RCC 7860 (cell line): ENCODE measurements around the gene UBE2Z.
"Not testable (repeated sequence)": the region's sequence is repeated elsewhere in the genome, so short reads cannot be mapped to it uniquely, and the experiment has no call there.

Experiments
- DNase-seq: peaks from one replicate; pipeline ENCODE4 v3.0.0-alpha.2; 2015; ENCODE audit warnings: low spot score
- FAIRE-seq: peaks from 2 replicates; lab custom pipeline; 2012; peaks lifted over from hg19 to GRCh38; lab: Jason Lieb, UNC

Gene UBE2Z

DNA sequence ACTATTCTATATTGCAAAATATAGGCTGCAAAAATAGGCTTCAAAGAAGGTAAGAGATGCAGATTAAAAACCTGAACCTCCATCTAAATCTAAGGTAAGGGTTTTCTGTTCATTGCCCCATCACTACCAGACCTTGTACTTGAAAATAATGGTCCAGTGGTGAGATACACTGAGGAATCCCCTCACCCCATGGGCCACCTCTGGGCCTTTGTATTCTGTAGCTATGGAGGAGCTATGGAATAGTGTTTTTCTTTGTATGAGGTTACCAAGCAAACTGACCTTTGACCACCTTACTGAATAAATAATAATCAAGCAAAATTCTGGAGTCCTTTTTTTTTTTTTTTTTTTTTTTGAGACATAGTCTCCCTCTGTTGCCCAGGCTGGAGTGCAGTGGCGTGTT lies 4.8 kb upstream of the UBE2Z start:
- no peak for DNase-seq
- FAIRE-seq: no peak

DNA sequence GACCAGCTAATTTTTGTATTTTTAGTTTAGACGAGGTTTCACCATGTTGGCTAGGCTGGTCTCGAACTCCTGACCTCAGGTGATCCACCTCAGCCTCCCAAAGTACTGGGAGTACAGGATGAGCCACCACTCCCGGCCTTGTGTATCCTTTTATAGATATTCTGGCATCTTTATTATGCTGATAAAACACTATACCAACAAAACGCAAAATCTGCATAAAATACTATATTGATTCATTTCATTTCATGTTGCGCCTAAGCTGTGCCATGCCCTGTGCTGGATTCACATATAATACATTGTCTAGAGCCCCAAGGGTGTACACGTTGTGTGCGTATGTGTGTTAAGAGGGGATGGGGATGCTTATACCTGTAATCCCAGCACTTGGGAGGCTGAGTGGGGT lies 3.8 kb upstream of the UBE2Z start:
- FAIRE-seq (no peak), DNase-seq (no peak)

DNA sequence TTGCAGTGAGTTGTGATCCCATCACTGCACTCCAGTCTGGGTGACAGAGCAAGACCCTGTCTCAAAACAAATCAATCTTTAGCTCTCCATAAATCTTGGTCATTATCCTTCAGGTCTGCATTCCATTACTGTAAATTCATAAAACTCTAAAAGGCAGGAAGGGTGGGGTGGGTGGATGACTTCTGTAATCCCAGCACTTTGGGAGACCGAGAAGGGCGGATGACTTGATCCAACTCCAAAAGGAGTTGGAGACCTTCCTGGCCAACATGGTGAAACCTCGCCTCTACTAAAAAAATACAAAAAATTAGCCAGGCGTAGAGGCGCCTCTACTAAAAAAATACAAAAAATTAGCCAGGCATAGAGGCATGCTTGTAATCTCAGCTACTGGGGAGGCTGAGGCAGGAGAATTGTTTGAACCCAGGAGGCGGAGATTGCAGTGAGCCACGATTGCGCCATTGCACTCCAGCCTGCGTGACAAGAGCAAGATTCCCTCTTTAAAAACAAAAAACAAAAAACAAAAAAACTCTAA lies 2.2 kb upstream of the UBE2Z start:
- DNase-seq (no peak), FAIRE-seq (no peak)

DNA sequence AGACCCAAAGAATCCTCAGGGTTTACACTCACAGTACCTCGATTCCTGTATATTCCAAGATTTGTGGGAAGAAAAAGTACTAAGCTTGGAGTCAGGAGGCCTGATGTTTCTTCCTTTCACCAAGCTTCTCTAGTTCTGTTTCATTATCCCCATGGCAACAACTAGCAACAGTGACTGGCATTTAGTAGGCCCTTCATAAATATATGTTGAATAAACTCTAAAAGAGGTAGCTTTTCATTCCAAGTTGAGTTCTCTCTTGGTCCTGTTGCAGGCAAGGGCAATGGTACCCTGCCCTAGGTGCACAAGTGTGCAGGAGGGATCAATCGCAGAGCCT lies 527 bp upstream of the UBE2Z start:
- FAIRE-seq (no peak), DNase-seq (peak; percentile 54)

DNA sequence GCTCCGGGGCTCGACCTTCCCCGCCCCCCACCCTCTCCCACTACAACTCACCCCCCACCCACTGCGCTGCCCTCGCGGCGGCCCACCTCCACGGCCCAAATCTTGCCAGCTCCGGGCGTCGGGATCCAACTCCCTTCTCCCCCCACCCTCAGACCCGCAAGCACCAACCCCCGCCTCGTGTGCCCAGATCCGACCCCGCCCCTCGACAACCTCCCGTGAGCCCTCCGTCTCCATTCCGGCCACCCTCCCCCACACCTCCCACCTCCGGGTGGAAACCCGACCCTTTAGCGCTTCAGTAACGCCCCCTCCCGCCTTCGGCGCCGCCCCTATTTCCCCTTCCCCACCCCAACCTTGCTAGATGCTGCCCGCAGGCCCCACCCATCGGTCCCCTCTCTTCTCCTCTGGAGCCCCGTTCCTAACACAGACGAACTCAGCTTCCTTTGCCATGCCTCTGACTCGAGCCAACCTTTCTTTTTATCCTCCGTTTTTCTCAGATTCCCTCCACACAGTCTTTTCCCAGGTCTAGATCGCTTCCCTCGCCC lies 717 bp downstream of the UBE2Z start:
- FAIRE-seq (no peak), DNase-seq (peak; percentile 64)

DNA sequence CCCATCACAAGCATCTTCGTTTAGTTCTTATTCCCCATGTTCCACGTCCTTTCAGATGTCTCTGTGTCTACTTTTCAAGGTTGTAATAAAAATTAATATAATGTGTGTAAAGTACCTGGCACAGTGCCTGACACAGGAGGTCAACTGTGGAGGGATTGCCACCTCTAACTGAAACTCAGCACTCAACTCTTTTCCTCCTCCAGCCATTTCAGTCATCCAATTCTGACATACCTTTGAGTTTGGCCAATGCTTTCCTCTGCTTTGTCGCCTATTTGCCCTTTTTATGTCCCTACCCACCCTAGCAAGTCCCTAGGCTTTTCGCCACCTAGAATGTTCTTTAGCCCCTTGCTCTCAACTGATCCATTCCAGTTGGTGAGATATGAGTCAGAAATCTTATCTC lies 1.6 kb downstream of the UBE2Z start:
- no peak for FAIRE-seq
- DNase-seq: no peak

DNA sequence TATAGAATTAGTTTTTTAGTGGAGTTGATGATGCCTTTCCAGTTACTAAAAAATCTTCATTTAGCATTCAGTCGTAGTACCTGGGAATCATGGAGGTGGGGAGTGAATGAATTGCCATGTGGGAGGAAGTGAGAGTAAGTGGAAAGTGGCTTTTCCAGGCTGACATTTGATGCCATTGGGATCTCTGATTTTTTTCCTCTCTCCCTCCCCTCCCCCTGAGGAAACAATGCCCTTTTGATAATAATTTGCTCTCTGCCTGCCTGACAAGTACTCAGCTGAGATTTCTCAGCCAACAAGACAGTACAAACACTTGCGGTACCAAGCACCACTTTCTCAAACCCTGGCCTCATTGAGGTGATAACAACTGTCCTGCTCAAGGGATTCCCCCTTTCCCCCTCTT lies 2.2 kb downstream of the UBE2Z start:
- no peak for FAIRE-seq
- DNase-seq: no peak

DNA sequence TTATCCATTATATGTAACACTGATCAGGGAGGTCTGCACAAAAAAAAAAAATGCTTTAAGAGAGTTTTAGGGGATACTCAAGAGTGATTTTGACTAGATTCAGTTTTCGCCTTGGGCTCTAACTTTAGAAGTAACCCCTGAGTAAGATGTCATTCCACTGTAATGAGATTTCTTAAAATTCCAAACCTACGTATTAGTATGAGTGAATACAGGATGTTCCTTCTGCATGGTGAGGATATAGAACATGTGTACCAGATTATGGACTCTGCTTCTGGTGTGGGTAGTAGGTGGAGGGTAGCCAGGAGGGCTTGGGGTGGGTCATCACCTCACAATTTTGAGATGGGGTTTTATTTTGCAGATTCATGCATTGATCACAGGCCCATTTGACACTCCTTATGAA lies 4.3 kb downstream of the UBE2Z start:
- FAIRE-seq: no peak

DNA sequence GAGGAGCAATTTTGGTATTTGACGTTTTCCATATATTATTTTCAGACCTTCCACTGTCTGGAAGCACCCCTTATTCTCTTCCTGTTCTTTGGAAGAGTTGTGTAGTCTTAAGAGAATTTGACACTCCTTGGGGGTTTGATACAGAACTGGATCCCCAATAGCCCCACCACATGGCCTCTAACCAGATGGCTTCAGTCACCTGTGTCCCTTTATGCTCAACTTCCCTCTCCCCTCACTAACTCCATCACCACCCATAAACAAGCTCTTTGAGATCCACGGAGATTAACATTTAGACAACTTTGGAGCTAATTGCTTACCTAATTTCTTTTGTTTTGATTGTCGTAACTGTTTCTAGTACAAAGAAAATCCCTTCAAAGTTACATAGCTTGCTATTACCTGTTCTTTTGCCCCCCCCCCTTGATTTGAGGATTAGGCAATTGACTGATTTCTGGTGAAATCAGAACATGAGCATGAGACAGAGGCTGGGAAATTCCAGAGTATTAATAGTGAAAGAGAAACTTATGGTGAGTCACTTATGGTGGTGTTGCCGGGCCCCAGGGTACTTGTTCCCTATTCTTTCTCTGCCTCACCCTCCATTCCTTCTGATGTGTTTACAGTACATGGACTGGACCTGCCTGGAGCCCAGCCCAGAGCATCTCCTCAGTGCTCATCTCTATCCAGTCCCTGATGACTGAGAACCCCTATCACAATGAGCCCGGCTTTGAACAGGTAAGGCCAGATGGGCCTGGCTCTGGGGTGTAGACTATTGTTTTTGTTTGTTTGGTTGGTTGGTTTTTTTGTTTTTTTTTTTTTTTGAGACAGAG lies 7.5 kb downstream of the UBE2Z start:
- FAIRE-seq (peak; percentile 65), DNase-seq (peak; percentile 77)

More for the DNA sequence above, 4.3 kb downstream of the UBE2Z start:
- no peak for DNase-seq

DNA sequence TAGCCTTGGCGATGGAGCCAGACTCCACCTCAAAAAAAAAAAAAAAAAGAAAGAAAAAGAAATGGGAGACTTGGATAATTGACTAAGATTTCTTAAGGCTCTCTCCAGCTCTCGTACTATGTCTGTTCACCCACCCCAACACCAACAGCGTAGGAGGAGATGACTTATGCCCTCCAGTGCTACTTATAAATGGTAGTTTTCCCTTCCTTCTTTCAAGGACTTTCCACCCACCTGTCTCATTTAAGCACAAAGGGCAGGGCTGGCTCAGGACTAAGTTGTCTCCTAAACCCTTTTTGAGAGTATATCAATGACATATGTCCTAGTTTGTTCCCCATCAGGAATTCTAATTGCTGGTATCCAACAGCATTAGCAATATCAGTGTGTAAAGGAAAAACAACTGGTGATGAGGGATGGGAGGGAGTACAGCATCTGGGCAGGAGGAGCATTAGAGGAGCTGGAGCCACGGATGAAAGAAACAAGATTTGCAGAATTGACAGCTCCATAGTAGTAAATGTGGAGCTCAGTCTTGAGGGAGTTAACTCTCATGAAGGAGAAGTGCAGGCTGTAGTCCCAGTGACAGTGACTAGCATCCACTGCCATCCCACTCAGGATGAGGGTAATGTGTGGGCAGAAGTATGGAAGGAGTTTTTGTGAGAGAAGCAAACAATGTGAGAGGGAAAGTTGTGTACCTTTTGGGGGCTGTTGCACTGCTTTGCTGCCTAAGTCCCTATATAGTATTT lies 17.2 kb downstream of the UBE2Z start:
- FAIRE-seq: no peak

DNA sequence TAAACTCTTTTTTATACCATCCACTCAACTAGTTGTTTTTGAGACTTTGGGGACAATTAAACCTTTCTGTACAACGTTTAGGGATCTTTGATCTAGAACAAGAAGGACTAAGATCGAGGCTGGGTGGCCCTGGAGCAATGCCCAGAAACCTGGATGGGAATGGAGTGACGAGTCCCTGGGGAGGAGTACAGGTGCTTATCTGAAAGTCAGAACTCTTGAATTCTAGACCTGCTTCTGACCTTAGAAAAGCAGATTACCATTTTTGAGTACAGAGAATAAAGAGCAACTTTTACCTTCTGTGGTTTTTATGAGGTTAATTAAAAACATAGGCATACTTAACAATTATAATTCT lies 17.8 kb downstream of the UBE2Z start:
- no peak for FAIRE-seq
- no peak for DNase-seq

More for the DNA sequence above, 17.2 kb downstream of the UBE2Z start:
- DNase-seq: no peak

DNA sequence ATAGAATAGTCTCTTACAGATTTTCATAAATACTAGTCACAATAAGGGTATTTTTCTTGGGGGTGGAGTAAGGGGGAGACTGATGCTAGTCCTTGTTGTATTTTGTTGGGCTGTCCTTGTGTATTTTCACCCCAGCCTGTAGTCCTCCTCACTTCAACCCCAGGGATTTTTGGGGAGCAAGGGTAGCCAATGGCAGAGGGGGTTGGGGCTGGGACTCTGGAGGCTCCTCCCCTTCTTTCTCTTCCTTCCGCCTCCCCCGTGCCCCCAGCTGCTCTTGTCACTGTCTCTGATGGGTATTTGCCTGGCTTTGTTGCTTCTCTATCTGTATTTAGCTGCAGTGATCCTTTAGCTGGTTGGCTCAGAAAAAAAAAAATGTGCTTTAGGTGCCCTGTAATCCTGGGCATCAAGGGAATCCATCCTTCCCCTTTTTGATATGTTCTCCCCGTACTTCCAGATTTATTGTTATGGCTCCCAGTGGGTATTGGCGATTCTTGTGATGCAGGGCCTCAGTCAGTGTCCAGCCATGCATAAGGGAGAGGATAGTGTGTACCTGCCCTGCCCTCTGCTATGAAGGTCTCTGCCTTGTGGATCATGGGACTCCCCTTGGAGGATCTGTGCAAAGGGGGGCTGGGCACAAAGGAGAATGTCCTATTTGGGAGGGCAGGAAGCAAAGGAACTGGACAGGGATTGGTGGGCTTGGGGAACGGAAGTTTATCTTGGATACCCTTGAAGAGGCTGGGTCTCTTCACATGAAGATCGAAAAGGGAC lies 20.0 kb downstream of the UBE2Z start:
- no peak for FAIRE-seq
- DNase-seq: no peak

DNA sequence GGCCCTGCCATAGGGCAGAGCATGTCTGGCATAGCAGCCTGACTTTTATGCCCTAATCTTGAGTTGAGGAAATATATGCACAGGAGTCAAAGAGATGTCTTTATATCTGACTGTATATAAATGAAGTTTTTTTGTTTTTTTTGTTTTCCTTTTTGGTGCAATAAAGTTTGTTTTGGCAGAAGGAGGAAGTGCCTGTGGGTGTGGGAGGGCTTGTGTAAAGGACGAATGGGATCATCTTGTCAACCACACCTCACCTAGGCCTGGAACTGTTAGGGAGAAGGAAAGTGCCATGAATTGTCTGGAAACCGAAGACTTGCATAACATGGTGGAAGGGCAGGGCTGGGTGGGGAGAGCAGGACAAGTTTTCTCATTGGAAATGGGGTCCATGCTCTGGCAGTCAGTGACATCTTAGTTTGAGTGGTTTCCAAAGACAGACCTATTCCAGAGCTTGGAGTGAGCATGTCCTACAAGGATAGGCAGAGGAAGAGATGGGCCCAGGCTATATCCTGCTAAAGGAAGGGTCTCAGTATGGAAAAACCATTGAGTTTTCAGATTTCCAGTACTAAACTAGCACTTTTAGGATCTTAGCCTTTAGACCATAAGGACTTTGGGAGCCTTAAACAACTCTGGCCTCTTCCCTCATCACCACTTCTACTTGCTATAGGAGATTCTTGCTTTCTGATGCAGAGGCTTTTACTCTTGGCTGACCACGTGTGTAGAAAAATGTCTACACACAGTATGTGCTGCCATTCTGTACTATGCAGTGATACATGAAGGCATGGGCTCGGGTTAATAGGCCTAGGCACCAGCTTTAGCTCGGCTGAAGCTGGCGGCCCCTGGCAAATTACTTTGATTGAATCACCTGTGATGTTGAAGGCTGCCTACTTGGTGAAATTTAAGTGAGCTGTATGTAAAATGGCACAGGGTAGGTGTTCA lies 20.9 kb downstream of the UBE2Z start:
- FAIRE-seq (no peak), DNase-seq (peak; percentile 6)

DNA sequence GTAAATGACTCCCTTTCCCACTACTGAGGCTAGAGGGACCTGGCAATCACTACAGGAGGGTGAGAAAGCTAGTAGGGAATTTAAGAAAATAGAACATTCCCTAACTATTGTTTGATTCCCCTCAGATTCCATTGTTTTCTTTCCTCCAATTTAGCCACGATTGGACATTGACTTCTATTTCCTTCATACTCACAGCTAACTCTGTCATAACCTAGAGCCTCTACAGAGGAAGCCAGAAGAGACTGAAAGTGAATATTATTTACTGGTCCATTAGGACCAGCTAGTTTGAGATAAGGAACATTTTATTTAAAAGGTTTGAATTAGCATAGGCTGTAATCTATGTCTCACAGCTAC lies 21.6 kb downstream of the UBE2Z start:
- FAIRE-seq (no peak), DNase-seq (no peak)

DNA sequence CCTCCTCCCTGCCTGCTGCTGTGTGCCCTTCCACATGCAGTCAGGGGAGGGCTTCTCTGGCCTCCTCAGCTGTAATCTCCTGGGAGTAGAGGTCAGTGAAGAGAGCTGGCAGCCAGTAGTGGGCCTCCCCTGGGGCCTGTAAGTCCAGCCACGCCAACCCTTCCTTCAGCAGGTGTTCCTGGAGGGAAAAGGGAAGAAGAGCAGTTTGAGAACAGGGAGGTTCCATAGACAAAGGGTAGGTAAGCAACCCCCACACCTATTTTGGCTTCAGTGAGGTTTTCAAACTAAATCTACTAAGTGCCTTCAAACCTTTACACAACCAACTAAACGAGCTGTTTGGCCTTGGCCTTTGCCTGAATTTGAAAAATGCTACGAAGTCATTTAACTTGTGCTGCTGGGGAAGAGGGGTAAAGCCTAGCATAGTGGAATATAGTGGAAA lies 22.2 kb downstream of the UBE2Z start:
- no peak for DNase-seq
- no peak for FAIRE-seq

DNA sequence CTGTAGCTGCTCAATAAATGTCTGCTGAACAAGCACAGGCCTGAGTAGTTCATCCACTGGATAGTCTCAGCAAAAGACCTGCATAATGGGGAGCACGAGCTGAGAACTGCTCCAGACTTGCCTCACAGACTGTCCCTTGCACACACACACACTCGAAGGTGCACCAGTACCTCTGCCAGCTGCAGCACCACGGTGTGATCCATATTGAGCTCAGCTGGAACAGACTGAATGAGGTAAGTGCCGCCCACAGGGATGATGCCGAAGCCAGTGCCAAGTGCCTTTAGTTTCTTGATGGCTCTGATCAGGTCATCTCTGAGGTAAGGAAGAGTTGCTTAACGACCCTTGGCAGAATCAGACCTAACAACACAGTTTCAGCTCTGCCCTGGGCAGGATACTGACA lies 24.8 kb downstream of the UBE2Z start:
- FAIRE-seq (no peak), DNase-seq (no peak)

DNA sequence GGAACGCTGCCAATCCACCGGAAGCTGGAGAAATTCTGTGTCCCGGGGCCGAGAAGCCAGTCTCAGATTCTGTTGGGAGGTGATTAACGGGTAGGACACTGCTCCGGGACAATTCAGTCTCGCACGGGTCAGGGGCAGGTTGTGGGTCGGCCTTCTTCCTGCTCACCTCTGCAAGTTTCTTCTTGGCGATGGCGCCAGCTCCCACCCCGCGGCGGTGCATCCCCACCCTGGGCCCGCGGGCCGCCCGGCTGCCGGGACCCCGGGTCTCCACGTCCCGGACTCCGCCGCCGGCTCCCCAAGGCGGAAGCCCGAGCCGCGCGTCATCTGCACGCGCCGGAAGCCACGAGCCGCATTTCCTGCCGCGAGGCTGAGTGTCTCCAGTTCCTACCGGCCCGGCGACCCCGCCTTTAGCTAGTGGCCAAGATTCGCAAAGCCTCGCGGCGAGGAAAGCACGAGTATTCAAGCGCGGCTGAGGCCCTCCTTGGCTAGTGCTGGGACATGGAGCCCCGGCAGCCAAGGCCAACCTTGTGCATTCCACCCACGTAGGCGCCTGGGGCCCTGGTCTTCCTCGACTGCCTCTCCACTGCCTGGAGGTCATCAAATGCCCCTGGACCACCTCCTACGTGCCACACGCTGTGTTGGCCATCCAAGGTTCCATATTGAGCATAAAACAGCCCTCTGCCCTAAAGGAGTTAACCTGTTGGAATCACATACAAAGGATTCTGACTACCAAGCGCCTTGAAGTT lies 36.5 kb downstream of the UBE2Z start, which contains the start of gene SNF8:
Gene SNF8, minus strand, starts transcription at position 328 of the 746 bp plus-strand sequence. Its CDS starts 108 bp downstream, at position 220.
- no peak for FAIRE-seq
- peak; percentile 78 for DNase-seq

DNA sequence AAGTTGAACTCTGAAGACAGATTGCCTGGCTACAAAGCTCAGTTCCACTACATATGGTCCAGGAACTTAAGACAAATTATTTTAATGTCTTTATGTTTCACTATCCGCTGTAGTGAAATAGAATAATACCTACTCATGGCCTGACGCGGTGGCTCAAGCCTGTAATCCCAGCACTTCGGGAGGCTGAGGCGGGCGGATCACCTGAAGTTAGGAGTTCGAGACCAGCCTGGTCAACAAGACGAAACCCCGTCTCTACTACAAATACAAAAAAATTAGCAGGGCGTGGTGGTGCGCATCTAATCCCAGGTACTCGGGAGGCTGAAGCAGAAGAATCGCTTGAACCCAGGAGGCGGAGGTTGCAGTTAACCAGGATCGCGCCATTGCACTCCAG lies 37.0 kb downstream of the UBE2Z start:
- FAIRE-seq, DNase-seq: not testable (repeated sequence)

DNA sequence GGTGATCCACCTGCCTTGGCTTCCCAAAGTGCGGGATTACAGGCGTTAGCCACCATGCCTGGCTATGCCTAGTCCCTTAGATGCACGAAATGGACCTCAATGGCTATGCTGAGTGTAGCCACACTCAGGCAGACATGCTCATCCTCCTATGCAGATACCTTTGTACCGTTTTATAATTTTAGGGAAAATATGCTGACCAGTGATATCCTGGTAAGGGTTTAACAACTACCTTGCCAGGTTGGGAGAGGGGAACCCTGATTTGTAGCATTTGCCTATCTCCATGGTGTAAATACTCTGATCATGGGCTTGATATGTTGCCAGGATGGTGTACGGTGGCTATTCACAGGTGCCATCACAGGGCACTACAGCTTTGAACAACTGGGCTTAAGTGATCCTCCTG lies 43.4 kb downstream of the UBE2Z start:
- FAIRE-seq (no peak), DNase-seq (no peak)
